ENCODE results near the gene PTPRK.

DNA sequence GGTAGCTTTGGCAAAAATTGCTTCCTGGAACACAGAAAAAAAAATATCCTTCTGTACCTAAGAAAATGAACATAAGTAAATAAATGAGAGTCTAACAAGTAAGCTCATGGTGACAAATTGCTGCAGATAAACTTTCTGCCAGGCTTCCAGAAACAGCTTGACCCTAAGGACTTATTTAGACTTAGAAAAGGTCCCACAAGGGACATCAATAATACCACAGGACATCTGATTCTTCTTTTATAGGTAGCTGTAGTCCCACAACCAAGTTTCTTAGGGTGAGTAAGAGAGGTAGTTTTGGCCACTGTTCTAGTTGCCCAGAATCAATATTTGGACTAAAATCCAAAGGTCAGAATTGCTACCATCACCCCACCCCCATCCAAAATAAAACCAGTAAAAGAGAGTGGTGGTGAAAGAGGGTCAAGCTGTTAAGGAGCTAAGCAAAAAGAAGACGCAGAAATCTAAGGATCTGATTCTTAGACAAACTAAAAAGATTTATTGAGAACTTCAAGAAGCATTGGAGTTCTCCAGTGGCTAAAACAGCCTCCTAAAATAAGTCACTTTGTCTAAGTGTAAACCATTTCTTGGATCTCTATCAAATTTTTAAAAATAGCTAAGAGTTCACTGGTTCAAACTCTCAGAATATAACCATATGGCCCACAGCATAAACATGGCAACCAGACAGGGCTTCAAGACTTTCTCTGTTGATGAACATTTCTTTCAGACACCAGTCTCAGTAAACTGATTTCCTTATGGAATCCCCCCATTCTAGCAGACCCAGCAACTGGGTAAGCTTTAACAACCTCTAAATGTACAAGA, 180.6 kb downstream of the PTPRK start:
- TF ChIP-seq, protein P1, sequence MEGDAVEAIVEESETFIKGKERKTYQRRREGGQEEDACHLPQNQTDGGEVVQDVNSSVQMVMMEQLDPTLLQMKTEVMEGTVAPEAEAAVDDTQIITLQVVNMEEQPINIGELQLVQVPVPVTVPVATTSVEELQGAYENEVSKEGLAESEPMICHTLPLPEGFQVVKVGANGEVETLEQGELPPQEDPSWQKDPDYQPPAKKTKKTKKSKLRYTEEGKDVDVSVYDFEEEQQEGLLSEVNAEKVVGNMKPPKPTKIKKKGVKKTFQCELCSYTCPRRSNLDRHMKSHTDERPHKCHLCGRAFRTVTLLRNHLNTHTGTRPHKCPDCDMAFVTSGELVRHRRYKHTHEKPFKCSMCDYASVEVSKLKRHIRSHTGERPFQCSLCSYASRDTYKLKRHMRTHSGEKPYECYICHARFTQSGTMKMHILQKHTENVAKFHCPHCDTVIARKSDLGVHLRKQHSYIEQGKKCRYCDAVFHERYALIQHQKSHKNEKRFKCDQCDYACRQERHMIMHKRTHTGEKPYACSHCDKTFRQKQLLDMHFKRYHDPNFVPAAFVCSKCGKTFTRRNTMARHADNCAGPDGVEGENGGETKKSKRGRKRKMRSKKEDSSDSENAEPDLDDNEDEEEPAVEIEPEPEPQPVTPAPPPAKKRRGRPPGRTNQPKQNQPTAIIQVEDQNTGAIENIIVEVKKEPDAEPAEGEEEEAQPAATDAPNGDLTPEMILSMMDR (IDR thresholded peaks at IDR 0.05 in 2 of 3, conservative IDR thresholded peaks at IDR 0.05 in 1 of 3; ENCODE audit: borderline replicate concordance in 1 of 3, insufficient read depth in 1 of 3, low read depth in 2 of 3, low read length in 2 of 3), result no peak
- no peak for TF ChIP-seq SRF (IDR thresholded peaks at IDR 0.05; ENCODE audit: low read depth)
- no peak for TF ChIP-seq POLR2AphosphoS5 (IDR thresholded peaks at IDR 0.05; ENCODE audit: low read depth, low read length)
- TF ChIP-seq, protein P2, sequence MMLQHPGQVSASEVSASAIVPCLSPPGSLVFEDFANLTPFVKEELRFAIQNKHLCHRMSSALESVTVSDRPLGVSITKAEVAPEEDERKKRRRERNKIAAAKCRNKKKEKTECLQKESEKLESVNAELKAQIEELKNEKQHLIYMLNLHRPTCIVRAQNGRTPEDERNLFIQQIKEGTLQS (IDR thresholded peaks at IDR 0.05), result no peak
